Amniotic stem cell (primary cell): ENCODE measurements around the gene CBARP.

Experiments used
- DNase-seq: peaks from one replicate; lab custom pipeline; 2025; lab: John Stamatoyannopoulos, UW

CBARP gene

DNA sequence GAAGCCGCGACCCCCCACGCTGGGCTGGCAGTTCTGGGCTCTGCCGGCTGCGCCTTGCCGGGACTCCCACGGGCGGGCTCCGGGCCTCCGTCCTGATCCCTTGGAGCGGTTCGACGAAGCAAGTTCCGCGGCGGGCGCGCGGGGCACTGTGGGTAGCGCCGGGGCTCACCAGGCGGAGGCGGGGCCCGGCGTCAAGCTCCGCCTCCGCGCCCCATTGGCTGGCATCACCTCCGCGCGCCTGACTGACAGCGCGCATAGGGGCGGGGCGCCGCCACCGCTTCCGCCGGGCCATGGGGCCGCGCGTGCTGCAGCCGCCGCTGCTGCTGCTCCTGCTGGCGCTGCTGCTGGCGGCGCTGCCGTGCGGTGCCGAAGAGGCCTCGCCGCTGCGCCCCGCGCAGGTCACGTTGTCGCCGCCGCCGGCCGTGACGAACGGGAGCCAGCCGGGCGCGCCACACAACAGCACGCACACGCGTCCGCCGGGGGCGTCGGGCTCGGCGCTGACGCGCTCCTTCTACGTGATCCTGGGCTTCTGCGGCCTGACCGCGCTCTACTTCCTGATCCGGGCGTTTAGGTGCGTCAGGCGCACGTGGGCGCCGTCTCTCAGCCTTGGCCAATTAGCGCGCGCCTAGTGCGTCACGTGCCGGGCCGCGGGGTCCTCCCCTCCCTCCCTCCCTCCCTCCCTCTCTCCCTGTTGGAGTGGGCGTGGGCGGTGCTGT lies 37.6 kb upstream of the CBARP start, which contains the start of gene FAM174C:
TSS of gene FAM174C (plus strand) at position 271 of the 716 bp plus-strand sequence. CDS start at position 291, 20 bp downstream.
- DNase-seq = peak; percentile 88

DNA sequence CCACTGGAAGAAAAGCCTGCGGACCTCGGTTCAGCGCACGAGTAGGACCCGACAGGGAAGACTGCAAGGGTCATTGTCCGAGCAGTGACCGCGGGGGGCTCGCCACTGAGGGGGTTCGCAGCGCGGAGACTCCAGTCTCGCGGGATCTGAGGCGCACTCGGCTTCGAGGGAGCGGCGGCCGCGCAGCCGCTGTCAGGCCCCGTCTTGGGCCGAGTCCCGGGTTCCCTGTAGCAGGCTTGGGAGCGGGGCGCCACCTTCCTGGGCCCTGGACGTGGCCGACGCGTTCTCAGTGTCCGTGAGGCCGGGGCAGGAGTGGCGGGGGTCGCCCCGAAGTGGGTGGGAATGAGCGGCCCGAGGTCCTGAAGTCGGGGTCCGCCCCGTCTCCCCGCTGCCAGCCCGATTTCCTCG lies 37.1 kb upstream of the CBARP start:
- no peak for DNase-seq

DNA sequence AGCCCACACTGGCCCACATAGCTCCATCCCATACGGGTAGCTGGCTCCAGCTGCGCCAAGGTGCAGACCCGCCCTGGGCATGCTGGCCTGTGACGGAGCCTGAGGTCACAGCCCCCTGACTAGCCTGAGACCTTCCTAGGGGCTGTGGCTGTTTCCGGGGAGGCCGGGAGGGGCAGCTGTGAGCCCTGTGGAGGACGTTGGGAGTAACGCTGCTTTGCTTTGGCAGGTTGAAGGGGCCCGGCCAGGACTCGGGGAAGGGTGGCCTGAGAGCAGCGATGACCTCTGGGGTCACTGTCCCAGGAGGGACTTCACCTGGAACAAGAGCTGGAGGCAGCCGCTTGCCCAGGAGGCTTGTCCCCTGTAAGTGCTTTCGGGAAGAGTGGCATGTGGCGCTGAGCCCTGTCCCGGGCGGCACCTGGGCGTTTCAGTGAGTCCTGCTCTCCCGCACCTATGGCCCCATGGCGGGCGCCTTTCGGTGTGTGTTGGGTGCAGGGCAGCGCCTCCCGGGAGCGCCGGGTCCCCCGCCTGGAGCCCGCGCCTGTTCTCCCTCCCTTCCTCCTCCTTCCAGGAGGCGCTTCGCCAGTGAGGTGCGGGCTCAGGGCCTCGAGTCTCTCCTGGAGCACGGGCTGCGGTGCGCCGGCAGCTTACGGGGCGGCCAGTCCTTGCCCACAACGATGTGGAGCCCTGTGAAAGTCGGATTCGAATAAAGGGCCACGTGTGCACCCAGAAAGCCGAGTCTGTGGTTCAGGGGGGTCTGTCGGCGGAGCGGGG lies 36.5 kb upstream of the CBARP start:
- DNase-seq = no peak

- no peak for DNase-seq
These were observed 35.6 kb upstream of the CBARP start for GRCh38 chr19:1273263-1274041.

GRCh38 chr19:1272423-1273262 lies 34.8 kb upstream of the CBARP start:
- DNase-seq = no peak

DNA sequence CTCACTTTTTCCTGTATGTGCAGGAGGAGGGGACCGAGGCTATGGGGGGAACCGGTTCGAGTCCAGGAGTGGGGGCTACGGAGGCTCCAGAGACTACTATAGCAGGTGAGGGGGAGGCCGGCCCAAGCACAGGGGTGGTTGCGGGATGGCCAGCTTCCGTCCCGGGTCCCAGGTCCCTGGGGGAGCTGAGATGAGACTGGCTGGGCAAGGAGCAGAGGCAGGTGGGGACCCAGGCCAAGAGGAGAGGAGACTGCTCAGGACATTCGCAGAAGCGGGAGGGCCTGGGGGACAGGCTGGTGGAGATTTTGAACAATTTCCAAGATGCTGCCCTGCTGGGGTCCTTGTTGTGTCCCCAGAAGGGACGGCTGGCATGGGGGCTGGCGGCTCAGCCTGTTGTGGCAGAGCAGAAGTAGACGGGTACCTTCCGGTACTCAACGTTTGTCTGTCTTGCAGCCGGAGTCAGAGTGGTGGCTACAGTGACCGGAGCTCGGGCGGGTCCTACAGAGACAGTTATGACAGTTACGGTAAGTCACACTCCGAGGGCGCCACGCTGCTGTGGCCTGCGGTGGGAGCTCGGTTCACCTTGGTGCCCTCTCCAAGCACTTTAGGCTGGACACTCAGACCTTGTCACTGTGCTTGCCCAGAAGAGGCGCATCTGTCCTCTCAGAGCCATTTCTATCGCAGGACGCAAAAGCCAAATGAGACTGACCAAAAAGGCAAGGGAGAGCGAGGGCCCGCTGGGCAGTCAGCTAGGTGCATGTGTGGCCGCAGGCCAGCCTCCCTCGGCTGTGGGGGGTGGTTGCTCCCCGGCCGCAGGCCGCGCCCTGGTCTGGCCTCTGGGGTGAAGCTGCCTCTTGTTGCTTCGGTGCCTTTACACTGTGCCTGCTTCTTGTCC lies 34.0 kb upstream of the CBARP start:
- no peak for DNase-seq

DNA sequence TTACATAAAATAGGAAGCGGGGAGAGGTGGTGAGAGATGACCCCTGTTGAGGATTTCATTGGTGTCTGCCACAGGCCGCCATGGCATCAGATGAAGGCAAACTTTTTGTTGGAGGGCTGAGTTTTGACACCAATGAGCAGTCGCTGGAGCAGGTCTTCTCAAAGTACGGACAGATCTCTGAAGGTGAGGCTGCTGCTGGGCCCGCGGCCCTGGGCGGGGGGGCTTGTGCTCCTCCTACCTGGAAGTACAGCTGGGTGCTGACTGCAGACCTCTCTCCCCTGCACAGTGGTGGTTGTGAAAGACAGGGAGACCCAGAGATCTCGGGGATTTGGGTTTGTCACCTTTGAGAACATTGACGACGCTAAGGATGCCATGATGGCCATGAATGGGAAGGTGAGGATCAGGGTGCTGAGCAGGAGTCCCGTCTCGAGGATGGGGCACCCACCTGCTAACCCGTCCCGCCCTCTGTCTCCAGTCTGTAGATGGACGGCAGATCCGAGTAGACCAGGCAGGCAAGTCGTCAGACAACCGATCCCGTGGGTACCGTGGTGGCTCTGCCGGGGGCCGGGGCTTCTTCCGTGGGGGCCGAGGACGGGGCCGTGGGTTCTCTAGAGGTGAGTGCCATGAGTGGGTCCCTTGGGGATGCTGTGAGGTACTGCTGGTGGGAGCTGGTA lies 33.2 kb upstream of the CBARP start:
- DNase-seq = no peak

GRCh38 chr19:1270213-1270853 lies 32.5 kb upstream of the CBARP start:
- no peak for DNase-seq

GRCh38 chr19:1269478-1270212 lies 31.8 kb upstream of the CBARP start:
- DNase-seq = peak; percentile 59

DNA sequence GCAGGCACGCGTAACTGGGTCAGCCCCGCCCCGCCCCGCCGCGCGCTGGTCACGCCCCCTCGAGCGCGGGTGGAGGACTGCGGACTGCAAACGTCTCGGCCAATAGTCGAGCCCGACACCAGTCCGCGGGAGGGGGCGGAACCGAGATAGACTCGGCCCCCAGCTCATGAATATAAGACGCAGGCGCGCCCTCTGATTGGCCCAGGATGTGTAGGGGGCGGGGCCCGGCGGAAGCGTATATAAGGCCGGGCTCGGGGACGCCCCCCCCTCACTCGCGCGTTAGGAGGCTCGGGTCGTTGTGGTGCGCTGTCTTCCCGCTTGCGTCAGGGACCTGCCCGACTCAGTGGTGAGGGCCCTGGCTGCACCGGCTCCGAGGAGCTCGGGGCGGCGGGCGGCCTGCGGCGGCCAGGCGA lies 31.3 kb upstream of the CBARP start, which contains the start of gene CIRBP:
TSS of gene CIRBP (plus strand) at position 268 of the 413 bp plus-strand sequence. CDS start 1,602 bp downstream, outside the sequence.
- peak; percentile 98 for DNase-seq

DNA sequence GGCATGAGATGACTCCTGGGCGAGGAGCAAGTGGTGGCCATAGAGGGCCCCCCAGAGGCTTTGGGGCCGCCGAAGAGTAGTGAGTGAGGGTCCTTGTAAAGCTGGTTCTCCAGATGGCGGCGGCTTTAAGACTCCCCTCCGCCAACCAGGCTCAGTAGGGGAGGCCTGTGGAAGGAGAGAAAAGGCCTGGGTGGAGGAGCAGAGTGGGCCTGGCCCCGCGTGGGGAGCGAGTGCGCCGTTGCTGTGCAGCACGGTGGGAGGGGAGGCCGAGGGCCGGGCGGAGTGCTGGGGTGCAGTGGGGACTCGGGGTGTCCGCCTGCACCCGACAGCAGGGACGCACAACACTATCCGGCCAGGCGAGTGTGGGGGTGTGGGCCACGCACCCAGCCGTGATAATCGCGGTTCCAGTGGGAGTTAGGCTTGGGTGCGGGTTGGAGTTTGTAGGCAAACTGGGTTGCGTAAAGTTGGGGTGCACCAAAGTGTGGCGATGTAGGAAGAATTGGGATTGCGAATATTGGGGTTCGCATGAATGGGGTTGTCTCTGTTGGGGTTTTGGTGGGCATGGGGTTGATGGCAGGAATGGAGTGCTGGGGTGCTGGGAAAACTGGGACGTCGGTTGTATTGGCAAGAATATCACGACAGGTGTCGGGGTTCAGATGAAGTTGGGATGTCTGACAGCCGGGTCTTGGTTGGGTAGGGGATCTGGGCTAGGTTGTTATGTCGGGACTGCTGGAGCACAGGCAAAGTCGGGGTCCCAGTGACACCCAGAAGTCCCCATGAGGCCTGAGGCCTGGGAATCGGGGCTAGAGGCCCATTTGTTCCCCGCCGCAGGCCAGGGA lies 30.6 kb upstream of the CBARP start:
- no peak for DNase-seq

GRCh38 chr19:1267477-1268225 lies 29.8 kb upstream of the CBARP start:
- DNase-seq = no peak

GRCh38 chr19:1266916-1267476 lies 29.2 kb upstream of the CBARP start:
- DNase-seq = no peak

DNA sequence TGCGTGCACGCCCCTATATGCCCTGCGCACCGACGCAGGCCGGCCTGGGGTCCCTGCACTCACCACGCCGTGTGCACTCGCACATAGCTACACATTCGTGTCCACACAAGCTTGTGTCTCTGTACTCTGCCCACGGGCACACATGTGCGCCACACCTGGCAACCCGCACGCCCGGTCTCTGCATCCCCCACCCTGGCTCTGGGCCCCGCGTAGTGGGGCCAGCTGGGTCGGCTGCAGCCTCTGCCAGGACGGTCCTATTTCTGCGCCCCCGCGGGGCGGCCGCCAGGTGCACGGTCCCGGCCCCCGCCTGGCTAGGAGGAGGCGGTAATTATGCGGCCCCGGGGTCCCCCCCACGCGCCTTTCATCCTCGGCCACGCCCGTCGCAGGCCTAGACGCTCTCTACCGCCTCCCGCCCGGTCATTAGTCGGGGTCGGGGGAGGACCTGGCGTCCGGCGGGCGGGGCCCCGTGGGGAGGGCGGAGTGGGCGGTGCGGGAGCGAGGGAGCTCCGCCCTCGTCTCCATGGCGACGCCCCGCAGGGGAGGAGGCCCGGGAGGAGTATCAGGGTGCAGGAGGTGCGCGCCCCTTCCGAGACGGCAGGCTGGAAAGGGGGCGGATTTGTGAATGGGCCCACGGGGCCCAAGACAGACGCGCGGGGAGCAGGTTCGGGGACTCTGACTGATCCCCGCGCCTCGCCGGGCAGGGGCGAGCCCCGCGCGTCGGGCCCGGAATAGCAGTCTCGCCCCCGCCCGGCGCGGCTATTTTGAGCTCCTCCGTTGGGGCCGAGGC lies 28.5 kb upstream of the CBARP start:
- DNase-seq = peak; percentile 17

GRCh38 chr19:1265615-1266128 lies 27.9 kb upstream of the CBARP start:
- peak; percentile 56 for DNase-seq
